Endodermal cell (in vitro differentiated cells): ENCODE measurements around the gene SYNPO2. TPM values are rescaled to one million over a fixed set of nuclear protein-coding genes. Genes with fewer than 3 reads are reported as not detected.

ENCODE experiments used
- DNase-seq: peaks from one replicate; pipeline ENCODE4 v3.0.0-alpha.2; 2017
- H3K27ac ChIP-seq: 2 replicates; pipeline ENCODE4 v1.5.1; 2013; ENCODE audit warnings: mild to moderate bottlenecking, low read depth, low read length, moderate library complexity
- H3K27me3 ChIP-seq: 2 replicates; pipeline ENCODE4 v1.6.1; 2013; ENCODE audit warnings: mild to moderate bottlenecking, low read length, moderate library complexity; ENCODE audit not compliant: insufficient read depth, control insufficient read depth, poor library complexity, severe bottlenecking
- H3K36me3 ChIP-seq: 2 replicates; pipeline ENCODE4 v1.7.0; 2013; ENCODE audit warnings: mild to moderate bottlenecking, low read length, moderate library complexity; ENCODE audit not compliant: control insufficient read depth, insufficient read depth
- H3K4me1 ChIP-seq: one replicate; pipeline ENCODE4 v1.7.0; 2013; ENCODE audit warnings: low read length; ENCODE audit not compliant: control insufficient read depth, insufficient read depth
- H3K4me3 ChIP-seq: 2 replicates; pipeline ENCODE4 v1.5.1; 2013; ENCODE audit warnings: mild to moderate bottlenecking, low read length, moderate library complexity
- H3K9ac ChIP-seq: 2 replicates; pipeline ENCODE4 v1.6.1; 2013; ENCODE audit warnings: mild to moderate bottlenecking, low read length, moderate library complexity; ENCODE audit not compliant: poor library complexity, severe bottlenecking; ENCODE audit errors: extremely low read depth
- H3K9me3 ChIP-seq: 2 replicates; pipeline ENCODE4 v1.6.1; 2013; ENCODE audit warnings: mild to moderate bottlenecking, low read length, moderate library complexity; ENCODE audit not compliant: control insufficient read depth
- H3K27ac Mint-ChIP-seq: 2 replicates; pipeline ENCODE4 v1.8.0; 2020; ENCODE audit warnings: mixed read lengths
- H3K27me3 Mint-ChIP-seq: 2 replicates; pipeline ENCODE4 v1.8.0; 2021; ENCODE audit warnings: mild to moderate bottlenecking, mixed read lengths; ENCODE audit not compliant: insufficient read depth
- H3K36me3 Mint-ChIP-seq: 2 replicates; pipeline ENCODE4 v1.8.0; 2020; ENCODE audit warnings: low read depth, mixed read lengths
- H3K4me1 Mint-ChIP-seq: 2 replicates; pipeline ENCODE4 v1.8.0; 2020; ENCODE audit warnings: mixed read lengths
- H3K4me3 Mint-ChIP-seq: 2 replicates; pipeline ENCODE4 v1.8.0; 2020; ENCODE audit warnings: mild to moderate bottlenecking, moderate library complexity, mixed read lengths
- H3K9me3 Mint-ChIP-seq: 2 replicates; pipeline ENCODE4 v1.8.0; 2020; ENCODE audit warnings: mild to moderate bottlenecking, mixed read lengths
- CTCF ChIP-seq: fragments of 200-600 bp; sonication (generic); conservative IDR thresholded peaks from 2 replicates; pipeline ENCODE4 v1.5.0; 2021; ENCODE audit warnings: antibody characterized with exemption, mild to moderate bottlenecking
- WGBS, 2 experiments: methylation state at CpG; one replicate each; pipeline versions ENCODE4 v1.1.5 to v1.1.7; 2013; ENCODE audit warnings: missing lambda C conversion rate in 2 of 2, mixed read lengths in 1 of 2; ENCODE audit not compliant: insufficient coverage in 1 of 2, insufficient read length in 1 of 2; 5-methylcytosine and 5-hydroxymethylcytosine counted together
- total RNA-seq, 2 donors: library from RNA; stranded (reverse); fragmentation: NEBNext Ultra II Directional in 1 of 2; extraction: Animal tissue kit (Norgen Biotek cat#: 25700) in 1 of 2; gene quantifications; 2 replicates in 1 of 2; 3 replicates in 1 of 2; pipeline ENCODE4 v1.2.1, GENCODE V29; 2021

Gene SYNPO2
- total RNA-seq, 2 donors from 2014 or later, result 0.09 to 0.37 TPM

- no peaks in the 10 kb centered on the region for H3K36me3 ChIP-seq
- Mint-ChIP-seq H3K4me1 (peaks cover 11% of the 10 kb centered on the region), H3K27ac (no peak overlapping the region), H3K27me3 (peaks cover 3% of the 10 kb centered on the region), H3K4me3 (no peak overlapping the region), H3K9me3 (peaks cover 48% of the 10 kb centered on the region), H3K36me3 (no peaks in the 10 kb centered on the region)
- H3K27me3 ChIP-seq, result no peaks in the 10 kb centered on the region
- H3K27ac ChIP-seq, result no peak overlapping the region
- H3K9me3 ChIP-seq, result peaks cover 24% of the 10 kb centered on the region
- no peak for TF ChIP-seq CTCF
- no peak for DNase-seq
- H3K4me3 ChIP-seq, result no peak overlapping the region
- H3K4me1 ChIP-seq, result no peaks in the 10 kb centered on the region
- 64 to 73% methylated on average over 4 of the region's 4 CpGs for WGBS, 2 experiments
- H3K9ac ChIP-seq, result no peak overlapping the region
Observed at GRCh38 chr4:119070301-119070700, 181.6 kb downstream of the SYNPO2 start.

GRCh38 chr4:119080721-119081541 lies 192.3 kb downstream of the SYNPO2 start:
- Histone ChIP-seq H3K9me3 (no peaks in the 10 kb centered on the region), H3K4me3 (no peak overlapping the region), H3K27ac (no peak overlapping the region), H3K9ac (no peak overlapping the region), H3K27me3 (no peaks in the 10 kb centered on the region), H3K4me1 (no peaks in the 10 kb centered on the region), H3K36me3 (no peaks in the 10 kb centered on the region)
- Mint-ChIP-seq H3K4me3 (no peak overlapping the region), H3K27ac (no peak overlapping the region), H3K9me3 (peaks cover 3% of the 10 kb centered on the region), H3K27me3 (no peaks in the 10 kb centered on the region), H3K36me3 (no peaks in the 10 kb centered on the region), H3K4me1 (peaks cover 10% of the 10 kb centered on the region)
- no peak for DNase-seq
- WGBS, 2 experiments, result 89% methylated on average over 2 of the region's 2 CpGs; no CpG with 5 or more reads in 1 of the 2 experiments
- TF ChIP-seq CTCF, result no peak

- Histone ChIP-seq H3K36me3 (no peaks in the 10 kb centered on the region), H3K9ac (no peak overlapping the region), H3K4me1 (no peaks in the 10 kb centered on the region), H3K27me3 (no peaks in the 10 kb centered on the region), H3K4me3 (no peak overlapping the region), H3K9me3 (no peaks in the 10 kb centered on the region), H3K27ac (no peak overlapping the region)
- 100% methylated on average over 1 of the region's 1 CpG; no CpG with 5 or more reads in 1 of the 2 experiments for whole genome bisulfite sequencing, 2 experiments
- H3K36me3 Mint-ChIP-seq, result no peaks in the 10 kb centered on the region
- no peak for DNase-seq
- TF ChIP-seq CTCF, result no peak
- H3K4me3 Mint-ChIP-seq, result no peak overlapping the region
- H3K9me3 Mint-ChIP-seq, result peaks cover 3% of the 10 kb centered on the region
- peaks cover 10% of the 10 kb centered on the region for H3K4me1 Mint-ChIP-seq
- H3K27me3 Mint-ChIP-seq, result no peaks in the 10 kb centered on the region
- no peak overlapping the region for H3K27ac Mint-ChIP-seq
Observed at GRCh38 chr4:119081542-119081859, 192.8 kb downstream of the SYNPO2 start.
